NOMO-1 treated with dmso at 0.1 percent for 144 hours (cell line): Measurements from ENCODE around the gene ADAMTS12.

Source experiments
- DNase-seq: peaks from one replicate; lab custom pipeline; 2025; ENCODE audit not compliant: unreplicated experiment; lab: John Stamatoyannopoulos, UW

The ADAMTS12 gene

GRCh38 chr5:33843579-33843978 lies 48.2 kb downstream of the ADAMTS12 start:
- no peak for DNase-seq

DNA sequence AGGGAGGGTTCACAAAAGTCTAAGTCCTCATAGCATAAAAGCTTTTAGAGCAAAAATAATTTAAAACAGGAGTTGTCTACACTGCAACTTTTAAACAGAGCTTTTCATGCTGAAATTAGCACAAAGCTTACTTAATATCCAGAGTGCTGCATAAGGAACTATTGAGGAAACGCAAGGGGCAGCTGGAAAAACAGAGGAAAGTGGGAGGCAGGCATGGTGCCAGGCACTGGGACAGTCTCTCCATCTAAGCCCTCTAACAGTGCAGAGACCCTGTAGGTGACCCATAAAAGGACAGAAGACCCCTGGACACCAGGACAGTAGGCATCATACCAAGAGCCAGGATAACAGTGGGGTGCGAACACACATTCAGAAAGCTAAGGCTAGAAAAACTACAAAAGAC lies 49.3 kb downstream of the ADAMTS12 start:
- DNase-seq, result no peak

DNA sequence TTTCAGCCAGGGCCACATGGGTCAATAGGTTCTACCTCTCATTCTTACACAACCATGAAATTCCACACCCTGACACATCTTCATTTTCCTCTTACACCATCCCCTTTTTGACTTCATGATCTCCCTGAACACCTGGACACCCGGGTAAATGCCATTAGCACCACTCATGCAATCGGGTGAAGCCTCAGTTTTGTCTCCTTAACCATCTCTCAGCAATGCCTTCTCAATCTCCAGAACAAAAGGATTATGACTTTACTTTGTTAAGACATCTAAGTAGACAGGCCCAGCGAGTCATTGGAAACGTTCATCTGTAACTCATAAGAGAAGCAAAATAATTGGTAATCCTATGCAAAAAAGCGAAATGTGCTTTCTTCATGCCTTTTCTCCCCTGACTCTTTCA lies 49.9 kb downstream of the ADAMTS12 start:
- no peak for DNase-seq

DNA sequence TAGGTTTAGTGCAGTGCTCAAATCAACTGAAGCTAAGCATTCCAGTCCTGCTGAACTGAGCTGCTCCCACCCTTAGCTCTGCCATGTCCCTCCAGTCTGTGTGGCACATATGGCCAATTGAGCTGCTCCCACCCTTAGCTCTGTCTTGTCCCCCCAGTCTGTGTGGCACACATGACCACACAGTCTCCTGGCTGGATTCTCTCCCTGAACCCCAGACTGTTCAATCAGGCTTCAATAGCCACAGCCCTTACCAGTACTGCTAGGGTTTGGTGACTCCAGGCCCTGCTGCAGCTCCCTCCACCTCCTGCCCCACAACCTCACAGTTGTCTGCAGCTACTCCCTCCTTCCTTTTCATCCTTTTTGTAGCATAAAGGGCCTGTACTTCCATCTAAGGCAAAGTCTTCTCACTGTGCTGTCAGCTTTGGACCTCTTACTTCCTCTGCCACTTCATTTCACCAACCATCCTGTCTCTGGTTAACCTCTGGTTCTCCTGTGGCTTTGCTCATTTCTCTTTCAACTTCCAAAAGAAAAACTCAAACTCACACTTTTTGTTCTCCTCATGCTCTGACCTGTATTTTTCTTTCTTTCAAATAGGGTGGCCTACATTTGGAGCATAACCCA lies 50.8 kb downstream of the ADAMTS12 start:
- DNase-seq, result no peak

GRCh38 chr5:33837301-33837700 lies 54.5 kb downstream of the ADAMTS12 start:
- DNase-seq, result no peak

DNA sequence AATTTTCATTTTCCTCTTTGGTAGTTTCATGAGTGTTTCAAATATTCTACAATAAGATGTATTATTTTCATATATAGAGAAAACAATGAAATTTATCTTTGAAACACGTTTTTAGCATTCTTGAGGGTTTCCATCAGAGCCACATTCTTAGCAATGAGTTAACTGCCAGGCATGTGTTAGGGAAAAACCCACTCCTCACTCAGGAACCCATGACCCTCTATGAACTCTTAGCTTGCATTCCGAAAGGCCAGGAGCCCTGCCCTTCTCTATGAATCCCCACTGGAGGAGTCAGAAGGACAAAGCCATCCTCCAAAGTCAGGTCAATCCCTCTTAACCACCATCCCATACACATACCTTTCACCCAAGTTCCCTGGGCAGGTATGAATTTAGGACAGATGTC lies 57.5 kb downstream of the ADAMTS12 start:
- DNase-seq, result no peak

- no peak for DNase-seq
Observed at GRCh38 chr5:33833237-33833575, 58.6 kb downstream of the ADAMTS12 start.

DNA sequence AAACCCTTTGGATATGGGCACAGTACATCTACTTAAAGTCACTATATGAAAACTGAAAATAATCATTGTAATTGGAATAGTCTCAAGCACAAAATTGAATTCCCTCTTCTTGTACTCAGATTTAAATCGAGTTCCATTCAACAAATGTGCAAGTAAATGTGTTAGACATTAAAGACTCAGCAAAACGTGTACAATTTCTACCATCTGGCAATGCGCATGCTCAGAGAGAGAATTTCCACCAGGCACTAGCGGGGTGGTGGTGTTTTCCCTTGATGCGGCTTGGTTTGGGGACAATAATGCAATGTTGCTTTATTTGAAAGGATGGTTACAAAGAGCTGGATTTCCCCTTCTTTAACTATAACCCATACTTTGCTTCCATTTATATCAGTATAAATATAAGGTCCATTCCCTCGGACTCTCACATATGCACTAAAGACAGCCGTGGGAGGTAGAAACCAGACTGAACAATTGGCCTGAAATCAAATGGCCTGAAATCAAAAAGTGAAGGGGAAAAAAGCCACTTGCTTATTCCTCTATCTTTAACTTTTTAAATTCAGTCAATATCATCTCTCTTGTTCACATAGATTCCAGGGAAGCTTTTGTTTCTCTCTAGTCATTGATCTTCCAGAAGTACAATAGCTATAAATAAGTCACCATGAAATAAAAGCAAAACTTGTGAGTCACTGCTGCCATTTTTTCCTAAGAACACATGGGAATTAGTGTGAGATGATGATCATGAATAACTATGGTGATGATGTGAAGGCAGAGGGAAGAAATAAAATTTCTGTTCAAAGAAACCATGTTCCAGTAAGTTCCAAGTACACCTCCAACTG lies 59.2 kb downstream of the ADAMTS12 start:
- DNase-seq, result no peak

DNA sequence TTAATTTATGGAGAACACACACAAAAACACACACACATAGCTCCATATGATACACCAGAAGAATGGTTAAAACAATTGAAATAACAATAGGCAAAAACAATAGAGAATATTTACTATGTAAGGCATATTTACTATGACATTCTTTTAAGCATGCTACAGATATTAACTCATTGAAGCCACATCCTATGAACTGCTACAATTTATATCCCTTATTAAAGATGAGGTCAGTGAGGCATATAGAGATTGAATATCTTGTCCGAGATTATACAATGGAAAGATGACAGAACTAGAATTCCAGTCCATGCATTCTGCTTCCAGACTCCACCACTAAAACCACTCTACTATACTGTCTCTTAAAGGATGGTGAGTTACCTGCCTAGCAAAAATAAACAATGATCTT lies 60.7 kb downstream of the ADAMTS12 start:
- no peak for DNase-seq

- DNase-seq, result no peak
Observed at GRCh38 chr5:33829430-33829829, 62.4 kb downstream of the ADAMTS12 start.

DNA sequence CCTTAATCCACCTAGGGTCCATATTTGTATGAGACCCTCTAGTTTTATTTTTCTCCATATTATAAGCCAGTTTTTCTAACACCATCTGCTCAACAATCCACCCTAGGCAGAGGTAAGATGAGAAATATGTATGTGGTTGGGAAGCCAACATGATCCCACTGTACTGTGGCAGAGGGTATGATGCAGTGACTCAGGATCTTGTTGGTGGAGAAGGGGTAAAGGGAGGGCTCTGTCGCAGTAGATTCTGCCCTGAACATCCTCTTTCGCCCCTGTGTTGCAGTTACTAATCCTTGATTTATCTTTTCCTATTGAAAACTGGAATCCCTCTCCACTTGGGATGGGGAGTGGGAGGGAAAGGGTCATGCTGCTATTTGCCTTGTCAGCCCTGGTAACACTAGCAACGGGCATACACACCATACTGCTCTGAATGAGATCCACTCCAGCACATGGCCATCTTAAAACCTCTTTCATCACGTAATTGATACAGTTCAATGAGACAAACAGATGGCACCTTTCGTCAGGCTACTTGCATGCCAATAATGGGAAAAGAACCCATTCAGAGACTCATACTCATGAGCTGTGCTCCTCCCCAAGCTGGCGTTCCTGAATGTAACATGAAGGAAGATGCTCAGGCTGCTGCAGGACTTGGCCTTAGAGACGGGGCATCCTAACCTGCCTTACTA lies 63.0 kb downstream of the ADAMTS12 start:
- DNase-seq, result no peak

GRCh38 chr5:33827885-33828284 lies 63.9 kb downstream of the ADAMTS12 start:
- no peak for DNase-seq

DNA sequence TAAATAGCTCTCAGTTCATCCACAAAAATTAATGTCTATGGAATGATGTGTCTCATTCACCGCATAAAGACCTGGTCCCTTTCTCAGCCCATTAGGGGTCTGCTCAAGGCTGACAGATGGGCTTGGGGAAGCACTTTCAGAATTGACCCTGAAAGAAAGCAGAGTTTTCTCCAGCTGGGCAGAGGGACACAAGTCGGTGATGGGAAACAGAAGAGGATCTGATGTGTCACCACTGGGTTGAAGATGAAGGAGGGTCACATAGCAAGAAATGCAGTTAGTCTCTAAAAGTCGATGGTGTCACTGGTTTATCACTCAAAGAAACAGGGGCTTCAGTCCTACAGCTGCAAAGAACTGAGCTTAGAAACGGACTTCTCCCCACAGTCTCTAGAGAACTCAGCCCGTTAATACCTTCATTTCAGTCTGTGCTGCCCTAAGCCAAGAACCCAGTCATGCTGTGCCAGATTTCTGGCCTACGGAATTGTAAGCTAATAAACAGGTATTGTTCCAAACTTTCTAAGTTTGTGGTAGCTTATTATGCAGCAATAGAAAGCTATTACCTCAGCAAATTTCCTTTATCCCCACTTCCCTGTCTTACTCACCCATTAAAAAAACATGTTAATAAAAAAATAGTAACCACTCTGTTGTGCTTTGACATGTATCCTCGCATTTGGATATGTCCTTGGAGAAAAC lies 64.6 kb downstream of the ADAMTS12 start:
- DNase-seq, result no peak

DNA sequence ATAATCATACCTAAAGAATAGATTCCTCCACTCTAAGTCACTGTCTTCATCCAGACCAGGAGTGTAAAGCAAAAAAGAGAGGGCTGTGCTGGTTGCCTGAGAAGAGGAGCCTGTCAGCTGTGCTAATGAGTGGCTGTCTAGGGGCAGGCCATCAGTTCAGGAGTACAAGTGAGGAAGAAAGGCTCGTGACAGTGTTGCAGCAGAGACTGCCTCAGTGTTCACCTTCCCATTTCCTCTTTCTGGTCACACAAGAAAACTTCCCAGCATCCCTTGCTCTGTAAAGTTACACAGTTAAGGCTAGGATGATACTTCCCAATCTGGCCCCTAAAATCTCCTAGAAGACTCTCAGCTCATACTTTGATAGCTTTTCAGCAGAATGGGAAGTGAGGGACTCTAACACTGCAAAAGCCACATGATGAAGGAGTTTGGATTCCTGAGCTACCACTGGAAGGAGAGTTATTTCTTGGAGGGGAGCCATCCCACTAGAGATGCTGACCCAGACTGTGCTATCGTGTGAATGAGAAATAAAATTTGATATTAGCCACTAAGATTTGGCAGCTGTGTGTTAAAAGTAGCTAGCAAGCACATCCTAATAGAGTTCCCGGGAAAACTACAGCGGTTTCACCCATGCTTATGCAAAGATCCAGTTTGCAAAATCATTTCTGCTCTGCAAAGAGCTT lies 67.1 kb downstream of the ADAMTS12 start:
- peak; percentile 87 for DNase-seq

GRCh38 chr5:33817301-33817700 lies 74.5 kb downstream of the ADAMTS12 start:
- DNase-seq, result no peak

GRCh38 chr5:33816791-33817190 lies 75.0 kb downstream of the ADAMTS12 start:
- DNase-seq, result no peak

- no peak for DNase-seq
Observed at GRCh38 chr5:33812746-33813145, 79.0 kb downstream of the ADAMTS12 start.

- no peak for DNase-seq
Observed at GRCh38 chr5:33810491-33811120, 81.2 kb downstream of the ADAMTS12 start.

DNA sequence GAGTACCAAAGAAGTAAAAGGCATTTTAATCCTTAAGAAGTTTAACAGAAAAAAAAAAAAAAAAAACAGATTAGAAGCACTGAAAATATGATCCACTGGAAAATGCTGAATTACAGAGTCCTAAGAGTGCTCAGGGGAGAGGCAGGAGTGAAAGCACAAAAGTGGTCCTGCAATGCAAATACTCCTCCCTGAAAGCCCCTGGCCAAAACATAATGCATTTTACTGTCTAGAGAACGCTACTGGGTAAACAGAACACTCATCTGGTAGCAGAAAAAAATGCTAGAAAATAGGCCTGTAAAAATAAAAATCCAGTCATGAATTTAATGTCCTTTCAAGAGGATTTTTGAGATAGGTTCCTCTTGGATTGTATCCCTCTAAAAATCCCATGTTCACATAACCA lies 81.9 kb downstream of the ADAMTS12 start:
- no peak for DNase-seq

GRCh38 chr5:33808699-33809098 lies 83.1 kb downstream of the ADAMTS12 start:
- DNase-seq, result no peak

DNA sequence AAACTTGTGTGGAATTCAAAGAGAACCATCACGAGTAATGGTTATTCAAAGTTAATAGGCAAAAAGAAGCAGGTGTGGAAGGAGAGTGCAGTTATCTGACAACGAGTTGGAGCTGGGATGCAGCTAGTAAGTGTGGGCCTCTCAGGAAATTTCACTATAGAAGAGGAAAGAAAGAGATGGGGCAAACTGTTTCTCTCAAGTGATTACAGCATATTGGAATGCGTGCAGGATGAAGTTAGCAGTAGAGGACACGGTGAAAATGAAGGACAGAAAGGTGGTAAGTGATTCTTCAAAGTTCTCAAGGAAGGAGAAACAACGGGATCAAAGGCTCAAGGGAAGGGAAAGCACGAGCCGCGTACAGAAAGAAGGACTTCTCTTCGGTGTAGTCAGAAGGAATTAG lies 84.0 kb downstream of the ADAMTS12 start:
- DNase-seq, result no peak
